ENCODE results near the gene SLC8A3.

- TF ChIP-seq POLR2A (IDR thresholded peaks at IDR 0.05) = no peak
- TF ChIP-seq CTCF (IDR thresholded peaks at IDR 0.05) = no peak
- no peak for TF ChIP-seq EP300 (IDR thresholded peaks at IDR 0.05)
These were observed 94.1 kb downstream of the SLC8A3 start for GRCh38 chr14:70094631-70095030.
